Measurements from ENCODE around the gene INTS15. TPM values are rescaled to one million over a fixed set of nuclear protein-coding genes. Genes with fewer than 3 reads are reported as not detected.
A peak's percentile ranks its signal among the peaks of the same experiment; 100 is the strongest.
"Not testable (repeated sequence)": the region's sequence is repeated elsewhere in the genome, so short reads cannot be mapped to it uniquely, and the experiment has no call there.

The INTS15 gene
- total RNA-seq, 1 experiment from 2014 or later = 38.1 TPM

DNA sequence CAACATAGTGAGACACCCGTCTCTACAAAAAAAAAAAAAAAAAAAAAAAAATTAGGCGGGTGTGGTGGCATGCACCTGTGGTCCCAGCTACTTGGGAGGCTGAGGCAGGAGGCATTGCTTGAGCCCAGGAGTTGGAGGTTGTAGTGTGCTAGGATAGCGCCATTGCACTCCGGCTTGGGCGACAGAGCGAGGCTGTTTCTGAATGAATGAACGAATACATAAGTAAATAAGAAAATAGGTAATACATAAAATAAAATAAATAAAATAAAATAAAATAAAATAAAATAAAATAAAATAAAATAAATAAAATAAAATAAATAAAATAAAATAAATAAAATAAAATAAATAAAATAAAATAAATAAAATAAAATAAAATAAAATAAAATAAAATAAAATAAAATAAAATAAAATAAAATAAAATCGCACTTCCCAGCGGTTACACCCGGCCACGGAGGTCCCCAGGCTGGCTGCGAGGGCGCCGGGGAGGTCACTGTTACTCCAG is 12.9 kb upstream of the INTS15 start:
- DNase-seq (ENCODE audit: low read depth) = not testable (repeated sequence)

DNA sequence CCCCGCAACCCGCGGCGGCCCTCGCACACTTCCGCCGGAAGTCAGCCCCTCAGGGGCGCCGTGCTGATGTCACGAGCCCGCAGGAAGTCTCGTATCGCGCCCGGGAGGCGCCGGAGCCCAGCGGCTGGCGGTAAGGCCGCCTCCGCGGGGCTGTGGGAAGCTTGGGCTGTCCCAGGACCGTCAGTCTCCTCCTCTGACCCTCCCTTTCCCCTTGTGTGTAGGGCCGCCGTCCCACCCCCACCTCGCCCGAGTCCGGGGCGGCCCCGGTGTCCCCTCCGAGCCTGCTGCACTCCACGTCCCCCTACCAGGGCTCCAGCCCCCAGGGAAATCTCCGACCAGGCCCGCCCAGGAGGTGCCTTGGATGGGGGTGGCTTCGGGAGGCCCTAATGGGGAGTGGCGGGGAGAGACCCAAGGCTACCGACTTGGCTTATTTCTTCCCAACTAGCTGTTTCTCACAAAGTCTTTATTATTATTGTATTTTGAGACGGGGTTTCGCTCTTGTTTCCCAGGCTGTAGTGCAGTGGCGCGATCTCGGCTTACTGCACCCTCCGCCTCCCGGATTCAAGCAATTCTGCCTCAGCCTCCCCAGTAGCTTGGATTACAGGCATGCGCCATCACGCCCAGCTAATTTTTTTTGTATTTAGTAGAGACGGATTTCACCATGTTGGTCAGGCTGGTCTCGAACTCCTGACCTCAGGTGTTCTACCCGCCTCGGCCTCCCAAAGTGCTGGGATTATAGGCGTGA is 12.3 kb upstream of the INTS15 start, which contains the start of gene ZDHHC4:
Gene ZDHHC4, plus strand, starts transcription at position 86 of the 745 bp plus-strand sequence. CDS start 3,108 bp downstream, outside the sequence.
- peak; percentile 81 for DNase-seq (ENCODE audit: low read depth)

DNA sequence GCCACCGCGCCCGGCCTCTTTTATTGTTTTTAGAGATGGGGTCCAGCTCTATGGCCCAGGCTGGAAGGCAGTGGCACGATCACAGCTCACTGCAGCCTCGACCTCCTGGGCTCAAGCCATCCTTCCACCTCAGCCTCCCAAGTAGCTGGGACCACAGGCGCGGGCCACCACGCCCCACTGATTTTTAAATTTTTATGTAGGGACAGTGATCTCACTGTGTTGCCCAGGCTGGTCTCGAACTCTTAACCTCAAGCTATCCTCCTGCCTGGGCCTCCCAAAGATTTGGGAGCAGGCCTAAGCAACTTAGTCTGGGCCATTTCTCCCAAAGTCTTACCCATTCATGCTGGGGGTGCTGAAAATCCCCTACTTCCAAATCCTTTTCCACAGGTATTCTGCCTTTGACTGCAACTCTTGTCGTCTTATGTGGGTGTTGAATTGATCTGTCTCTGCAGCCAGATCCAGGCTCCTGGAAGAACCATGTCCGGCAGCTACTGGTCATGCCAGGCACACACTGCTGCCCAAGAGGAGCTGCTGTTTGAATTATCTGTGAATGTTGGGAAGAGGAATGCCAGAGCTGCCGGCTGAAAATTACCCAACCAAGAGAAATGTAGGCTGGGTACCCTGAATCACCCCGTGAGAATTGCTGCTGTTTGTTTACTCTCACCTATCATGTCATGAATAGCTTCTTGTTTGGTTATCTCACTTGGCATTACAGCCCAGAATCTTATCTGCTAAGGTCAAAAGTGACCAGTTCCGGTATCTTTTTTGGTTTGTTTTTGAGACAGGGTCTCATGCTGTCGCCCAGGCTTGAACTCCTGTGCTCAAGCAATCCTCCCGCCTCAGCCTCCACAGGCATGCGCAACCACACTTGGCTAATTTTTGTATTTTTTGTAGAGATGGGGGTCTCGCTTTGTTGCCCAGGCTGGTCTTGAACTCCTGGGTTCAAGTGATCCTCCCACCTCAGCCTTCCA is 11.4 kb upstream of the INTS15 start:
- no peak for DNase-seq (ENCODE audit: low read depth)

DNA sequence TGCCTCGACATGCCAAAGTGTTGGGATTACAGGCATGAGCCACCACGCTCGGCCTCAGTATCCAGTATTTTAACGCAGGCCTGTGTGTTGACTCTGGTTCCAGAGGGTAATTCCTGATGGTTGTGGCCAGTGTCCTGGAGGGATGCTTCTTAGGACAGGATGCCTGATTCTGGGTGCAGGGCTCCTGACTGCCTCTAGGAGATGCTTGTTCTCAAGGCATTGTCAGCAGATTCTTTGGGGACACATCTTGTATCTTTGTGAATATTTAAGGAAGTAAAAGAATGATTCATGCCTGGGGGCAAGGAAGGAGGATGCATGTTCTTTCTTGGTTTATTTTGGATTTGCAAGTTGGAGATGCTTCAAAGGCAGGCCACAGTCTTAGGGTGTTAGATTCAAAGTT is 10.4 kb upstream of the INTS15 start:
- DNase-seq (ENCODE audit: low read depth) = no peak

GRCh38 chr7:6585746-6586432 is 3.9 kb upstream of the INTS15 start:
- not testable (repeated sequence) for DNase-seq (ENCODE audit: low read depth)

DNA sequence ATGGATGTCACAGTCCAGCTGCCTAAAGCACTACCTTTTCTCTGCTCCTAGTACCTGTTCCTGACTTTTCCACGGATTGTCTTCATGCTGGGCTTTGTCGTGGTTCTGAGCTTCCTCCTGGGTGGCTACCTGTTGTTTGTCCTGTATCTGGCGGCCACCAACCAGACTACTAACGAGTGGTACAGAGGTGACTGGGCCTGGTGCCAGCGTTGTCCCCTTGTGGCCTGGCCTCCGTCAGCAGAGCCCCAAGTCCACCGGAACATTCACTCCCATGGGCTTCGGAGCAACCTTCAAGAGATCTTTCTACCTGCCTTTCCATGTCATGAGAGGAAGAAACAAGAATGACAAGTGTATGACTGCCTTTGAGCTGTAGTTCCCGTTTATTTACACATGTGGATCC is 1.3 kb upstream of the INTS15 start:
- DNase-seq (ENCODE audit: low read depth) = no peak

DNA sequence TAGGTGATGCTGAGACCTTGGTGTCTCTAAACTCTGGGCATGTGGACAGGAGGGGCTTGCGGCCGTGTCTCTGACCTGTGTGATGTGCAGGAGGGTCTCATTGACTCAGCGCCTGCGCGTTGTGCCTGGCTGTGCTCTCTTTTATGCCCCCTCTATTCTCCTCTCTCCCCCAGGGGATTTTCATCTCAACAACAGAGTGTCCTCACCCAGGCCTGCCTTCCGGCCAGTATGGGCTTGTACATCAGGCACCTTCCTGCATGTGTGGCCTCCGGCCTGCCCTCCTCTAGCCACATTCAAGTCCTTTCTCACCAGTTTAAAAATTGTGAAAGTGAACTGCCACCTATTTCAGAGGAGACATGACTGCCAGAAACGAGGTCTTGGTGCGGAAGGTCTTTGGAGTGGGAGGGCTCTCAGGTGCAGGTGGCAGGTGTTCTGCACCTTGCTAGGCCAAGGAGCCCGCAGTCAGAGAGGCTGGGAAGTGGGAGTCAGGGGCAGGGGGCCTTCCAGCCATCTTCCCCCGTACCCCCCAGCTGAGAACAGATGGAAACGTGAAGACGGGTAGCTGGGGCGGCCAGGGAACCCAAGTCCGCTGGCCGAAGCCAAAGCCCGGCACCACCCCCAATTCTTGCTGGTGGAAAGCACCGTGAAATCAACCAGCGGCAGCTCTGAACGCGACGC is 531 bp upstream of the INTS15 start:
- DNase-seq (ENCODE audit: low read depth) = no peak

- DNase-seq (ENCODE audit: low read depth) = peak; percentile 19
Measured at GRCh38 chr7:6590645-6591110, 857 bp downstream of the INTS15 start.

DNA sequence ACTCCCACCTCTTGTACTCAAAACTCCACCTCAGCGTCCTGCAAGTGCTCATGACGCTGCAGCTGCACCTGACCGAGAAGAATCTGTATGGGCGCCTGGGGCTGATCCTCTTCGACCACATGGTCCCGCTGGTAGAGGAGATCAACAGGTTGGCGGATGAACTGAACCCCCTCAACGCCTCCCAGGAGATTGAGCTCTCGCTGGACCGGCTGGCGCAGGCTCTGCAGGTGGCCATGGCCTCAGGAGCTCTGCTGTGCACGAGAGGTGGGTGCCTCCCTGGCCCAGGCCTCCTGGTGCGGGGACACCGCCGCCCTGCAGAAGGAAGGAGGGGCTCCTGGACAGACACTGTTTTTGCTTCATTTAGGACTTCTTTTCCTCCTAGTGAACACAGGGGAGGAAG is 10.3 kb downstream of the INTS15 start:
- DNase-seq (ENCODE audit: low read depth) = no peak

DNA sequence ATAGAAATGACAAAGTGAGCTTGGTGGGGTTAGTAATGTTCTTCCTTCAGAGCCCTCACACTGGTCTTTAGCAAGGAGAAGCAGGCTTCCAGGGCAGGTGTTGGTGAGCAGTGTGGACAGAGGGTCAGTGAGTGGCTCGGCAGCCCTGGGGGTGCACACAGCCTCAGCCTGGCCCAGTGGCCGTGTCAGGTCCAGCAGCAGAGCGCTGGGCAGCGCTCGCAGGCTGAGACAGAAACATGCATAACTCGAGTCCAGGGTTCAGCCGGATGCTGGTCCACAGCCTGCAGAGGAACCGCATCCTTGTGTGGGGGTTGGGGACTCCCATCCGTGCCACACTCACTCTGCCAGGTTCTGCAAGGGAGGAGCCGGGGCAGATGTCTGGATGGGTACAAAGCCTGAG is 14.6 kb downstream of the INTS15 start:
- DNase-seq (ENCODE audit: low read depth) = no peak

DNA sequence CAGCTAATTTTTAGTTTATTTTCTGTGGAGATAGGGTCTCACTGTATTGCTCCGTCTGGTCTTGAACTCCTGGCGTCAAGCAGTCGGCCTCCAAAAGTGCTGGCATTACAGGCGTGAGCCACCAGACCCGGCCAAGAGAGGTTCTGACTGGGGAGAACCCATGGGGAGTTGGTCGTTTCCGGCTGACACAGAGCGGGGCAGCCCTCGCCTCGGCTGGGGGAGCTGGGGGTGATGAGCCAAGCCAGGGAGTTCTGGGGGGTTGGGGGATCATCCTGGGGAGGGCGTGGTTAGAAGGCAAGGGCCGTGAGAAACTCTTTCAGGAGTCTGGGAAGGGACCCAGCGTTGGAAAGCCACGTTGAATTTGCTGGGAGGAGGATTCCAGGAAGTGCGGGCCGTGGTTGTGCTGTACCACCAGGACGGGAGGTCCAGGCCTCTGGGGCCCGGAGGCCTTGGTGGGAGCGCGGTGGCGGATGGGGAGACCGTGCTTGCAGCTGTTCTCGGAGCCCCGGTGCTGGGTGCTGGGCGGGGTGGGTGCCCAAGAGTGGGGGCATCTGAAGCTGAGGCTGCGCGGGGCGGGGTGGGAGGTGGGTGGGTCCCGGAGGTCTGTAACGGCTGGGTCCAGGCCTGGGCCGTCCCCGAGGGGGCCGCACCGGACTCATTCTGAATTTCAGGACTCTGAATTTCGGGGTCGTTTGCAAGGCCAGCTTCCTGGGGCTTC is 17.2 kb downstream of the INTS15 start:
- DNase-seq (ENCODE audit: low read depth) = no peak

GRCh38 chr7:6607651-6608051 is 17.8 kb downstream of the INTS15 start:
- DNase-seq (ENCODE audit: low read depth) = no peak

- no peak for DNase-seq (ENCODE audit: low read depth)
Measured at GRCh38 chr7:6608081-6608480, 18.3 kb downstream of the INTS15 start.

GRCh38 chr7:6608794-6609193 is 19.0 kb downstream of the INTS15 start:
- DNase-seq (ENCODE audit: low read depth) = no peak

- no peak for DNase-seq (ENCODE audit: low read depth)
Measured at GRCh38 chr7:6612819-6613218, 23.0 kb downstream of the INTS15 start.

GRCh38 chr7:6613706-6614105 is 23.9 kb downstream of the INTS15 start:
- DNase-seq (ENCODE audit: low read depth) = no peak

- DNase-seq (ENCODE audit: low read depth) = no peak
Measured at GRCh38 chr7:6614953-6615722, 25.3 kb downstream of the INTS15 start, which contains the start of gene ZNF853. ZNF853 (plus strand) TSS chr7:6615610; CDS start chr7:6616175, 565 bp downstream.

DNA sequence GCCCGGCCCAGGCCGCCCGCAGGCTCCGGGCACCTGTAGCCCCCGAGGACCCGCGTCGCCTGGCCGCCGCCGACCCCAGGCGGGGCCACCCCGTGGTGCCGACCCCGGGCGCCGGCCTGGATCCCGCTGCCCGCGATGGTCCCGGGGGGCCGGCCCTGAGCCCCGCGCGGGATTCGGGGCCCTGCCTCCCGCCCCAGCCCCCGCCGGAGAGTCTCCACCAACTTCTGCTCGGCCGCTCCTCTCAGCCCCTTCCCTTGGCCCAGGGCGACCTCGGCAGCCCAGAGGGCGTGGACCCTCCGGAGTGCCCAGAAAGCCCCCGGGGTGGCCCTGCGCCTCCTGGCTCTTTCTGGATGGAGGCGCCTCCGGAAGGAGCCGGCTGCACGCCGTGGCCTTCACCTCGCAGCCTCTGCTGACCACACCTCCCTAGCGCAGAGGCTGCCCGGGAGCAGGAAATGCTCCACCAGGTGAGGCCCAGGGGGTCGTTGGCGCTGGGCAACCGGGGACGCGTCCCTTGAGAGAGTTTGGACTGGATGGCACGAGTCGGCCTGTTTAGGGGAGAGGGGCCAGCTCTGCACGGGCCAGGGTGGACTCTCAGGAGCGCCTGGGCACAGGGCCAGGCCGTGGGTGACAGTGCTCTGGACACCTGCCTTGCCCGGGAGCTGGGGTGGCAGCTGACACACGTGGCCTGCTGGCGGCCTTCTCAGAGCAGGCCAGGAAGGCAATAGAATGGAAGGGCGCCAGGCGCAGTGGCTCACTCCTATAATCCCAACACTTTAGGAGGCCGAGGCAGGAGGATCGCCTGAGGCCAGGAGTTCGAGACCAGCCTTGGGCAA is 26.1 kb downstream of the INTS15 start:
- no peak for DNase-seq (ENCODE audit: low read depth)

Data from HT1080 (cell line).